Measurements from ENCODE around the gene CDC25B.

CDC25B gene

GRCh38 chr20:3804254-3804751 lies 8.2 kb downstream of the CDC25B start:
- DNase-seq (ENCODE audit: low read depth) = no peak

- DNase-seq (ENCODE audit: low read depth) = no peak
Observed at GRCh38 chr20:3804781-3805180, 8.7 kb downstream of the CDC25B start.

- no peak for DNase-seq (ENCODE audit: low read depth)
Observed at GRCh38 chr20:3808544-3808943, 12.4 kb downstream of the CDC25B start.

GRCh38 chr20:3811467-3812258 lies 15.6 kb downstream of the CDC25B start:
- DNase-seq (ENCODE audit: low read depth) = peak; percentile 89

GRCh38 chr20:3812259-3812681 lies 16.2 kb downstream of the CDC25B start:
- no peak for DNase-seq (ENCODE audit: low read depth)

GRCh38 chr20:3812975-3813847 lies 17.1 kb downstream of the CDC25B start:
- DNase-seq (ENCODE audit: low read depth) = no peak

GRCh38 chr20:3813848-3814581 lies 17.9 kb downstream of the CDC25B start:
- DNase-seq (ENCODE audit: low read depth) = no peak

- no peak for DNase-seq (ENCODE audit: low read depth)
Observed at GRCh38 chr20:3814928-3815495, 18.9 kb downstream of the CDC25B start.

- DNase-seq (ENCODE audit: low read depth) = no peak
Observed at GRCh38 chr20:3815703-3816315, 19.7 kb downstream of the CDC25B start.

GRCh38 chr20:3818155-3819151 lies 22.3 kb downstream of the CDC25B start:
- DNase-seq (ENCODE audit: low read depth) = no peak

GRCh38 chr20:3819411-3820047 lies 23.4 kb downstream of the CDC25B start:
- DNase-seq (ENCODE audit: low read depth) = no peak

GRCh38 chr20:3820048-3820900 lies 24.2 kb downstream of the CDC25B start, which contains the start of gene AP5S1:
Gene AP5S1, plus strand, starts transcription at chr20:3820547. Its CDS starts 1,571 bp downstream, at chr20:3822118.
- peak; percentile 82 for DNase-seq (ENCODE audit: low read depth)

- no peak for DNase-seq (ENCODE audit: low read depth)
Observed at GRCh38 chr20:3820901-3821727, 25.0 kb downstream of the CDC25B start.

GRCh38 chr20:3821996-3822395 lies 25.9 kb downstream of the CDC25B start:
- DNase-seq (ENCODE audit: low read depth) = no peak

- no peak for DNase-seq (ENCODE audit: low read depth)
Observed at GRCh38 chr20:3823881-3824280, 27.8 kb downstream of the CDC25B start.

- DNase-seq (ENCODE audit: low read depth) = no peak
Observed at GRCh38 chr20:3825526-3825925, 29.4 kb downstream of the CDC25B start.

GRCh38 chr20:3826420-3826819 lies 30.3 kb downstream of the CDC25B start:
- DNase-seq (ENCODE audit: low read depth) = no peak

GRCh38 chr20:3828798-3829197 lies 32.7 kb downstream of the CDC25B start:
- DNase-seq (ENCODE audit: low read depth) = no peak
